NCI-H2171 treated with DMSO at 0.1 percent for 48 hours (cell line): ENCODE data around the gene CDKN2A.

ENCODE experiments used
- DNase-seq: peaks from one replicate; lab custom pipeline; 2025; lab: John Stamatoyannopoulos, UW

The CDKN2A gene

GRCh38 chr9:22005702-22006606 lies 11.8 kb upstream of the CDKN2A start:
- no peak for DNase-seq

- DNase-seq: no peak
These were observed 11.0 kb upstream of the CDKN2A start for GRCh38 chr9:22005021-22005701.

GRCh38 chr9:22002038-22002437 lies 7.8 kb upstream of the CDKN2A start:
- DNase-seq: no peak

GRCh38 chr9:21998026-21998425 lies 3.8 kb upstream of the CDKN2A start:
- no peak for DNase-seq

- no peak for DNase-seq
These were observed 3.3 kb upstream of the CDKN2A start for GRCh38 chr9:21997480-21997879.

- DNase-seq: no peak
These were observed 2.7 kb upstream of the CDKN2A start for GRCh38 chr9:21996858-21997257.

- peak; percentile 39 for DNase-seq
These were observed 2.2 kb upstream of the CDKN2A start for GRCh38 chr9:21996438-21996837.

- peak; percentile 11 for DNase-seq
These were observed 1.6 kb upstream of the CDKN2A start for GRCh38 chr9:21995666-21996398.

GRCh38 chr9:21995006-21995665 lies 944 bp upstream of the CDKN2A start:
- peak; percentile 57 for DNase-seq

- peak; percentile 89 for DNase-seq
These were observed 389 bp upstream of the CDKN2A start, which contains the start of gene CDKN2B-AS1 for GRCh38 chr9:21994556-21995005. TSS of gene CDKN2B-AS1 (plus strand) at chr9:21994791.

- no peak for DNase-seq
These were observed 1.2 kb downstream of the CDKN2A start for GRCh38 chr9:21993007-21993406.

- no peak for DNase-seq
These were observed 2.9 kb downstream of the CDKN2A start for GRCh38 chr9:21991072-21991959.

- no peak for DNase-seq
These were observed 4.6 kb downstream of the CDKN2A start for GRCh38 chr9:21989440-21990189.

GRCh38 chr9:21988056-21988990 lies 5.9 kb downstream of the CDKN2A start:
- no peak for DNase-seq

GRCh38 chr9:21985964-21986667 lies 8.1 kb downstream of the CDKN2A start:
- no peak for DNase-seq

GRCh38 chr9:21984101-21984500 lies 10.1 kb downstream of the CDKN2A start:
- no peak for DNase-seq

- no peak for DNase-seq
These were observed 10.6 kb downstream of the CDKN2A start for GRCh38 chr9:21983561-21983935.

- no peak for DNase-seq
These were observed 11.2 kb downstream of the CDKN2A start for GRCh38 chr9:21982861-21983560.
